ENCODE measurements around the gene HSPB9. TPM values are rescaled to one million over a fixed set of nuclear protein-coding genes. Genes with fewer than 3 reads are reported as not detected.

The HSPB9 gene
- total and polyA plus RNA-seq, 9 of the 15 experiments (the other 6 are each of a cell fraction or from before 2014, with no cell fraction given), result 0.04 to 0.16 (median 0.08) TPM; not detected in 3

GRCh38 chr17:42141382-42141781 lies 18.8 kb downstream of the HSPB9 start (continued):
- TF ChIP-seq MXD1 (CRISPR knock-in tag; IDR thresholded peaks at IDR 0.05; ENCODE audit: borderline replicate concordance, poor library complexity, severe bottlenecking), result no peak
- TF ChIP-seq ARID3A (IDR thresholded peaks at IDR 0.05; ENCODE audit: borderline replicate concordance, low read depth, low read length), result no peak
- TF ChIP-seq ESRRA (IDR thresholded peaks at IDR 0.05; ENCODE audit: borderline replicate concordance, low read depth), result no peak
- TF ChIP-seq PYGO2 (tag; IDR thresholded peaks at IDR 0.05), result no peak
- TF ChIP-seq RBM39 (optimal IDR thresholded peaks at IDR 0.05; ENCODE audit: low read depth, low read length), result no peak
- no peak for TF ChIP-seq L3MBTL2 (IDR thresholded peaks at IDR 0.05)
- no peak for TF ChIP-seq SIX5 (IDR thresholded peaks at IDR 0.05; ENCODE audit: borderline replicate concordance in 1 of 2, insufficient read depth in 1 of 2, low read depth in 1 of 2, low read length in 2 of 2)

- Histone ChIP-seq H3K4me3 (no peak overlapping the region), H3K9me3 (replicated peaks; ENCODE audit: control insufficient read depth, insufficient read depth, low read depth, low read length) (no peaks in the 10 kb centered on the region), H3K9ac (ENCODE audit: insufficient read depth in 1 of 2, low read depth in 2 of 2, low read length in 2 of 2) (0 out of 4 replicates have a peak overlapping the region, but pooled peaks of 1 of the 2 experiments have one; percentile 54), H3K27ac (ENCODE audit: extremely low read depth, low read depth, low read length) (no peak overlapping the region), H3K27me3 (ENCODE audit: control insufficient read depth in 2 of 2, insufficient read depth in 2 of 2, low read length in 2 of 2) (no peaks in the 10 kb centered on the region), H4K20me1 (replicated peaks; ENCODE audit: control insufficient read depth, insufficient read depth, low read length) (peaks cover 18% of the 10 kb centered on the region; the same call in 1 of the 2 replicates), H3K79me2 (ENCODE audit: control insufficient read depth, insufficient read depth, low read length) (peaks cover 73% of the 10 kb centered on the region), H2AFZ (ENCODE audit: low read depth, low read length) (no peak overlapping the region), H3K9me1 (ENCODE audit: control insufficient read depth, insufficient read depth, low read length) (no peaks in the 10 kb centered on the region), H3K4me2 (ENCODE audit: insufficient read depth, low read length) (no peak overlapping the region), H3K4me1 (replicated peaks in 1 of 2; ENCODE audit: control insufficient read depth in 2 of 2, insufficient read depth in 2 of 2, low read length in 2 of 2) (0 out of 5 replicates have a peak, but pooled peaks cover 0 to 3% of the 10 kb centered on the region in 2 experiments), H3K36me3 (ENCODE audit: control insufficient read depth, insufficient read depth, low read length) (peaks cover 70% of the 10 kb centered on the region; the same call in 2 of the 3 replicates)
- POLR2A ChIA-PET, result interaction anchor here (0.6 to 1.6 kb wide), 5 partner anchors 9 to 111 kb away, joined by 3 to 6 read pairs (median 3); partner anchors contain the start of gene GHDC
- no TSS peak for BruUV-seq (replicated peaks)
- TF ChIP-seq THRB (CRISPR knock-in tag; conservative IDR thresholded peaks at IDR 0.05) (no peak), SUPT5H (IDR thresholded peaks at IDR 0.05) (no peak), SMARCC2 (IDR thresholded peaks at IDR 0.05; ENCODE audit: low read depth) (no peak), RBM14 (IDR thresholded peaks at IDR 0.05; ENCODE audit: borderline replicate concordance, insufficient read depth, low read depth, low read length) (no peak), ATF1 (CRISPR knock-in tag; IDR thresholded peaks at IDR 0.05) (no peak), ATF1 (tag; IDR thresholded peaks at IDR 0.05) (no peak), MEF2A (IDR thresholded peaks at IDR 0.05; ENCODE audit: control insufficient read depth, low read depth, low read length) (no peak)
- 92% methylated on average over 7 of the region's 7 CpGs for WGBS (ENCODE audit: insufficient coverage, low coverage, missing lambda C conversion rate)
- in situ Hi-C loops (cut with MboI) (no loop called here), intact Hi-C loops (cut with micrococcal nuclease) (no loop called here)
- FAIRE-seq, result no peak
- no peak for DNase-seq (ENCODE audit: extremely low read depth in 1 of 4, low spot score in 3 of 4)
- CTCF ChIA-PET (ENCODE audit: low intra/inter-chr PET ratio), result no interaction called here
- ATAC-seq, result no peak
These were observed 19.8 kb downstream of the HSPB9 start for GRCh38 chr17:42142371-42142896.
